ENCODE results near the gene UNCX. TPM values are rescaled to one million over a fixed set of nuclear protein-coding genes. Genes with fewer than 3 reads are reported as not detected.

UNCX gene
- total and polyA plus RNA-seq, 2 experiments from 2014 or later = not detected

GRCh38 chr7:1251796-1252539 lies 19.3 kb downstream of the UNCX start:
- H3K4me1 ChIP-seq (ENCODE audit: insufficient read depth) = no peaks in the 10 kb centered on the region
- H4K20me1 ChIP-seq (ENCODE audit: insufficient read depth, poor library complexity, severe bottlenecking) = no peaks in the 10 kb centered on the region
- no peak overlapping the region for H3K4me2 ChIP-seq
- TF ChIP-seq EZH2phosphoT487 (IDR thresholded peaks at IDR 0.05; ENCODE audit: low read depth, severe bottlenecking, unreplicated experiment) (no peak), EZH2 (IDR thresholded peaks at IDR 0.05; ENCODE audit: borderline replicate concordance) (no peak), CTCF (IDR thresholded peaks at IDR 0.05; ENCODE audit: poor library complexity) (no peak)
- DNase-seq (ENCODE audit: low spot score) = no peak
- H3K36me3 ChIP-seq (replicated peaks; ENCODE audit: insufficient read depth, low read depth) = no peaks in the 10 kb centered on the region
- peaks cover 70% of the 10 kb centered on the region for H3K27me3 ChIP-seq
- H3K9me2 ChIP-seq (replicated peaks; ENCODE audit: insufficient read depth) = no peaks in the 10 kb centered on the region
- H3K4me3 ChIP-seq = no peak overlapping the region
- H3K27ac ChIP-seq = no peak overlapping the region
- no peaks in the 10 kb centered on the region for H3K9me3 ChIP-seq (ENCODE audit: low read depth)
- WGBS (ENCODE audit: low lambda C conversion rate, missing lambda C conversion rate) = 79% methylated on average over 24 of the region's 25 CpGs
- H2AFZ ChIP-seq = no peak overlapping the region
- no peaks in the 10 kb centered on the region for H3K79me2 ChIP-seq

GRCh38 chr7:1252540-1253090 lies 19.9 kb downstream of the UNCX start:
- no peak for DNase-seq (ENCODE audit: low spot score)
- Histone ChIP-seq H3K4me1 (ENCODE audit: insufficient read depth) (no peaks in the 10 kb centered on the region), H3K36me3 (replicated peaks; ENCODE audit: insufficient read depth, low read depth) (no peaks in the 10 kb centered on the region), H3K79me2 (no peaks in the 10 kb centered on the region), H4K20me1 (ENCODE audit: insufficient read depth, poor library complexity, severe bottlenecking) (no peaks in the 10 kb centered on the region), H3K4me3 (no peak overlapping the region), H2AFZ (no peak overlapping the region), H3K4me2 (no peak overlapping the region), H3K27me3 (peaks cover 63% of the 10 kb centered on the region), H3K9me2 (replicated peaks; ENCODE audit: insufficient read depth) (no peaks in the 10 kb centered on the region), H3K27ac (no peak overlapping the region), H3K9me3 (ENCODE audit: low read depth) (no peaks in the 10 kb centered on the region)
- WGBS (ENCODE audit: low lambda C conversion rate, missing lambda C conversion rate) = 86% methylated on average over 16 of the region's 17 CpGs
- TF ChIP-seq CTCF (IDR thresholded peaks at IDR 0.05; ENCODE audit: poor library complexity) (no peak), EZH2 (IDR thresholded peaks at IDR 0.05; ENCODE audit: borderline replicate concordance) (no peak), EZH2phosphoT487 (IDR thresholded peaks at IDR 0.05; ENCODE audit: low read depth, severe bottlenecking, unreplicated experiment) (no peak)

GRCh38 chr7:1253681-1254181 lies 21.1 kb downstream of the UNCX start:
- H3K9me2 ChIP-seq (replicated peaks; ENCODE audit: insufficient read depth) = no peaks in the 10 kb centered on the region
- H3K27me3 ChIP-seq = peaks cover 52% of the 10 kb centered on the region
- no peak overlapping the region for H3K4me2 ChIP-seq
- no peak overlapping the region for H2AFZ ChIP-seq
- no peak overlapping the region for H3K4me3 ChIP-seq
- H3K9me3 ChIP-seq (ENCODE audit: low read depth) = no peaks in the 10 kb centered on the region
- H3K27ac ChIP-seq = no peak overlapping the region
- no peak for TF ChIP-seq CTCF (IDR thresholded peaks at IDR 0.05; ENCODE audit: poor library complexity)
- H4K20me1 ChIP-seq (ENCODE audit: insufficient read depth, poor library complexity, severe bottlenecking) = no peaks in the 10 kb centered on the region
- H3K79me2 ChIP-seq = no peaks in the 10 kb centered on the region
- 89% methylated on average over 20 of the region's 20 CpGs for WGBS (ENCODE audit: low lambda C conversion rate, missing lambda C conversion rate)
- no peak for DNase-seq (ENCODE audit: low spot score)
- H3K4me1 ChIP-seq (ENCODE audit: insufficient read depth) = no peaks in the 10 kb centered on the region
- no peaks in the 10 kb centered on the region for H3K36me3 ChIP-seq (replicated peaks; ENCODE audit: insufficient read depth, low read depth)

All from hepatocyte (in vitro differentiated cells).